HEK293 (cell line): ENCODE measurements around the gene TMEM255A.

Source experiments
- EGR2 ChIP-seq: fragments of 450-650 bp; formaldehyde crosslinking; IDR thresholded peaks from 2 replicates; pipeline ENCODE4 v1.5.1; 2016; ENCODE audit warnings: low read depth, missing biosample characterization, missing genetic modification characterization
- GLI4 ChIP-seq: fragments of 450-650 bp; formaldehyde crosslinking; IDR thresholded peaks from 2 replicates; pipeline ENCODE4 v1.5.1; 2016; ENCODE audit warnings: missing biosample characterization, missing genetic modification characterization
- HIC1 ChIP-seq: fragments of 450-650 bp; formaldehyde crosslinking; IDR thresholded peaks from 2 replicates; pipeline ENCODE4 v1.5.1; 2016; ENCODE audit warnings: missing biosample characterization, missing genetic modification characterization
- KLF17 ChIP-seq: fragments of 450-650 bp; formaldehyde crosslinking; IDR thresholded peaks from 2 replicates; pipeline ENCODE4 v1.5.1; 2016; ENCODE audit warnings: missing biosample characterization, missing genetic modification characterization
- PRDM10 ChIP-seq: fragments of 450-650 bp; formaldehyde crosslinking; IDR thresholded peaks from 2 replicates; pipeline ENCODE4 v1.5.1; 2016; ENCODE audit warnings: missing biosample characterization, missing genetic modification characterization
- SETDB1 ChIP-seq: IDR thresholded peaks from one replicate; pipeline ENCODE4 v1.6.1; 2017; ENCODE audit warnings: mild to moderate bottlenecking, low read length, moderate library complexity, mixed read lengths; ENCODE audit not compliant: insufficient read length
- SP2 ChIP-seq: fragments of 450-650 bp; formaldehyde crosslinking; IDR thresholded peaks from 2 replicates; pipeline ENCODE4 v1.5.1; 2016; ENCODE audit warnings: missing biosample characterization, missing genetic modification characterization
- ZNF146 ChIP-seq: fragments of 450-650 bp; formaldehyde crosslinking; IDR thresholded peaks from 2 replicates; pipeline ENCODE4 v1.5.1; 2016; ENCODE audit warnings: missing biosample characterization, missing genetic modification characterization
- ZNF16 ChIP-seq: fragments of 450-650 bp; formaldehyde crosslinking; IDR thresholded peaks from 2 replicates; pipeline ENCODE4 v1.5.1; 2016; ENCODE audit warnings: low read depth, missing biosample characterization, missing genetic modification characterization
- ZNF184 ChIP-seq: fragments of 450-650 bp; IDR thresholded peaks from 2 replicates; pipeline ENCODE4 v1.5.1; 2018; ENCODE audit warnings: missing biosample characterization, mild to moderate bottlenecking, missing genetic modification characterization
- ZNF221 ChIP-seq: fragments of 450-650 bp; formaldehyde crosslinking; IDR thresholded peaks from 2 replicates; pipeline ENCODE4 v1.5.1; 2017; ENCODE audit warnings: missing biosample characterization, missing genetic modification characterization, borderline replicate concordance
- ZNF248 ChIP-seq: fragments of 450-650 bp; formaldehyde crosslinking; IDR thresholded peaks from 2 replicates; pipeline ENCODE4 v1.5.1; 2017; ENCODE audit warnings: missing biosample characterization, missing genetic modification characterization
- ZNF398 ChIP-seq: fragments of 450-650 bp; formaldehyde crosslinking; IDR thresholded peaks from 2 replicates; pipeline ENCODE4 v1.5.1; 2017; ENCODE audit warnings: missing biosample characterization, missing genetic modification characterization
- ZNF433 ChIP-seq: fragments of 450-650 bp; formaldehyde crosslinking; IDR thresholded peaks from 2 replicates; pipeline ENCODE4 v1.5.1; 2016; ENCODE audit warnings: missing biosample characterization, missing genetic modification characterization, low read depth
- ZNF488 ChIP-seq: fragments of 450-650 bp; formaldehyde crosslinking; IDR thresholded peaks from 2 replicates; pipeline ENCODE4 v1.5.1; 2016; ENCODE audit warnings: missing biosample characterization, missing genetic modification characterization
- ZNF518A ChIP-seq: fragments of 450-650 bp; formaldehyde crosslinking; conservative IDR thresholded peaks from 2 replicates; pipeline ENCODE4 v1.5.1; 2016; ENCODE audit warnings: low read depth, missing biosample characterization, missing genetic modification characterization
- ZNF529 ChIP-seq: fragments of 450-650 bp; formaldehyde crosslinking; IDR thresholded peaks from 2 replicates; pipeline ENCODE4 v1.5.1; 2017; ENCODE audit warnings: missing genetic modification characterization, missing biosample characterization; ENCODE audit not compliant: insufficient replicate concordance
- ZNF544 ChIP-seq: fragments of 450-650 bp; formaldehyde crosslinking; IDR thresholded peaks from 2 replicates; pipeline ENCODE4 v1.5.0; 2017; ENCODE audit warnings: missing biosample characterization, missing genetic modification characterization
- ZNF560 ChIP-seq: fragments of 450-650 bp; formaldehyde crosslinking; IDR thresholded peaks from 2 replicates; pipeline ENCODE4 v1.5.1; 2017; ENCODE audit warnings: missing biosample characterization, missing genetic modification characterization, borderline replicate concordance
- ZNF561 ChIP-seq: fragments of 450-650 bp; IDR thresholded peaks from 2 replicates; pipeline ENCODE4 v1.5.1; 2018; ENCODE audit warnings: missing biosample characterization, missing genetic modification characterization, borderline replicate concordance
- ZNF585B ChIP-seq: fragments of 450-650 bp; formaldehyde crosslinking; IDR thresholded peaks from 2 replicates; pipeline ENCODE4 v1.5.1; 2016; ENCODE audit warnings: missing biosample characterization, missing genetic modification characterization
- ZNF76 ChIP-seq: fragments of 450-650 bp; formaldehyde crosslinking; IDR thresholded peaks from 2 replicates; pipeline ENCODE4; 2016; ENCODE audit warnings: low read depth, missing biosample characterization, missing genetic modification characterization, borderline replicate concordance

Gene TMEM255A

GRCh38 chrX:120244735-120245498 lies 66.3 kb downstream of the TMEM255A start (continued):
- TF ChIP-seq ZNF433 (0 out of 2 replicates have a peak, but pooled peaks have one; percentile 18), ZNF184 (tag by site-specific recombination) (peak; percentile 85), ZNF248 (tag by site-specific recombination) (no peak), ZNF146 (tag by site-specific recombination) (0 out of 2 replicates have a peak, but pooled peaks have one; percentile 3), GLI4 (tag by site-specific recombination) (peak; percentile 27; the same call in 1 of the 2 replicates), ZNF561 (tag by site-specific recombination) (peak; percentile 92), ZNF221 (tag by site-specific recombination) (no peak; the same call in 1 of the 2 replicates), SETDB1 (no peak), ZNF76 (tag by site-specific recombination) (peak; percentile 78), ZNF585B (tag by site-specific recombination) (no peak), ZNF529 (tag by site-specific recombination) (no peak), EGR2 (tag by site-specific recombination) (peak; percentile 40; the same call in 1 of the 2 replicates), HIC1 (no peak), ZNF398 (no peak; the same call in 1 of the 2 replicates), SP2 (tag by site-specific recombination) (peak; percentile 48; the same call in 1 of the 2 replicates), ZNF518A (peak; percentile 90), PRDM10 (tag by site-specific recombination) (no peak), ZNF560 (tag by site-specific recombination) (no peak), ZNF16 (tag by site-specific recombination) (no peak), ZNF544 (tag by site-specific recombination) (no peak), KLF17 (tag by site-specific recombination) (peak; percentile 69), ZNF488 (tag by site-specific recombination) (no peak)
